ENCODE measurements around the gene CHRM3.
"Not testable (repeated sequence)": the region's sequence is repeated elsewhere in the genome, so short reads cannot be mapped to it uniquely, and the experiment has no call there.

Gene CHRM3

DNA sequence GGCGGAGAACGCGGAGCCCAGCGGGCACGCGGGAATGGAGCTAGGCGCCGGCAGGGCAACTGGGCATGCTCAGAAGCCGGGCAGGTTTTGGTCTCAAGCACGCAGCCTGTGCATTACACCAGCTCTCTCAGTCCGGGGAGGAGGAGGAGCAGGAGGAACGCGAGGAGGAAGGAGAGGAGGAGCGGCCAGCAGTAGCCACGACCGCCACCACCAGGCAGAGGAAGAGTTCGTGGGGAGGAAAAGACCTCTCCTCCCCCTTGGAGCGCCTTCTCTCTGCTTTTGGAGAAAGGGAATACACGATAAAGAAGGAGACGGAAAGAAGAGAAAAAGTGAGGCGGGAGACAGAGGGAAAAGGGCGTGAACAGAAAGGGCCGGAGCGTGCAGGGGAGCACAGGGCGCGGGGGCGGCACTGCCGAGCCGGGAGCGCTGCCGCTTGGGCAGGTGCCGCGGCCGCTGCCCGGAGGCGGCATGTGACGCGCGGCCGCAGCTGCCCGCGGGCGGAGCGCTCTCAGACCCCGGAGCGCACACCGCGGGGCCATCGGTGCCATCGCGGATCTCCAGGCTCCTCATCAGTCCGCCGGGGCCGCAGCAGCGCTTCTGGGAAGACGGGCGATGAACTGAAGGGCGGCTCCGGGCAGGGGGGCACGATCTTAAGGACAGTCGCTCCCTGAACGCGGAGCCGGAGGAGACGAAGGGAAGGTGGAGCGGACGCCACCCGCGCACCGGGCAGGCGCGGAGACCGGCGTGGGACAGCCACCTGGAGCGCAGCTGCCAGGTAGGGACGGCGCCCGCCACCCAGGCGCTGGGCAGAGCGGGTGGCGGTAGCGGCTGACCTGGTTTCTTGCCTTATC lies at the start of gene CHRM3:
CHRM3 (plus strand) TSS at position 116 of the 851 bp plus-strand sequence. CDS start 520,884 bp downstream, outside the sequence.
- no peak for DNase-seq

DNA sequence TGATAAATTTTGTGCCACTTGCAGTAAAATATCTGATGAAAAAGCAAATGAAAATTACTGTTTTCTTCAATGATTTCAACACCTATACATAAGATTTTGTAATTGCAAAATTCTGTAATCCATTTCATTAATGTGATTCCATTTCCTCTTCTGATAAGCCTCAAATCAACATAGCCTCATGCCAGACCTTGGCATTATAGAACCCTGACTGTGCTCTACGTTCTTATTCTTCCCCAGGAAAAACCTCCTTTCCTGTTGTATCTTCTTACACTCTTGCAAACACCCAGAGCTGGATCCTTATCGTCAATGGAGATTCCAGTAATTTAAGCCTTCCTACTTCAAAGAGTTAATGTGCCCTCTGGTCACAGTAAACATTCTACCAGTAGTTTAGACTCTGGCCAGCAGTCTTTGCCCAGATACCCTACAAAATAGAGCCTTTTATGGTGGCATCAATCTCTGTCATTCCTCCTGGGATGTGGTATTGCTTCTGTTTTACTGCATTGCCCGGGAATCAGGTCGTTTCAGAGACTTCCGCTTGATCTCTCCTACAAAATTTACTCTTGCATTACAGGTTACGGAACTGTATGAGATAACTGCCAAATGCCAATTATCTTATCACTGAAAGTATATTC lies 48.5 kb upstream of the CHRM3 start:
- DNase-seq, result no peak

DNA sequence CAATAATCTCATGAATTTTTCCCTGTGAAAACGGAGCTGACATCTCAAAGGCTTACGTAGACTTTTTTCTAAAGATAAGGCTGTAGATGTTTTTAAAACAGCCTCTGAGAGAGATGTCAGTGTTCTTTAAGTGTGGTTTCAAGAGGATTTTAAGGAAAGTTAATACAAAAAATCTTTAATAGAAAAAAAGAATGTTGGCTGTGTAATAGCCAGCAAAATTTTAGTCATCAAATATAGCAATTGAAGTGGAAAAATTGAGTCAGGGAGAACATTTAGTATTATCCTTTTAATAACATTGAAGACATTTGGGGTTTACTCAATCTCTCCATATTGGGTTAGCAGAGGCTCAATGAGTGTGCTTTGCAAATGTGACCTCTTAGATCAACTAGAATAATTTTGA lies 38.6 kb upstream of the CHRM3 start:
- DNase-seq, result no peak

DNA sequence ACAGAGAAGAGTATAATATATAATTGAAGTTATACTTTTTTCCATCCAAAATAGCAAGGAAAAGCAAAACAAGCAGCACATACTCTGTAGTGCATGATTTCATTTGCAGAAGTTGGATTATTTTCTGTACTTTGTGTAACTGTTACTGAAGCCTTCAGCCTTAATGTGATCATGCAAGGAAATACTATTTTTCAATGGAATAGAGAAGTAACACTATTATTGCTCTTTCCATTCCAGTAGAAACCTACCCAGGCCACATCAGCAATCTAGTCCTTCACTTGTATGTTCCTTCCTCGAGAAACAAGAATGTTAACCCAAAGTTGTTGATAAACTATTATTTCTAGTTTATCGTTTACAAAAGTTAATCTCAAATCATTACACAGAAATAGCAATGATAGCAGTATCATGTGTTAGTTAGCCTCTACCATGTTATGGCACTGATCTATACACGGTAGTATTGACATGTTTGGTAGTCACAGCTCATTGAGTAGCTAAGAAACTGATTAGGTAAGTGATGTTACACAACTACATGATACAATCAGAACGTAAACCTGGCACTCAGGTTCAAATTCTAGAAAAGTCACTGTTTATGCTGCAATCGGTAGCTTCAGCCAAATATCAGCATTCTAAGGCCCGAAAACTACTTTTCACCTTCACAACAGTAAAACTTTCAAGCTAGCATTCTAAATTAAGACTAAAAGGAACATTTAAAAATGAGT lies 37.6 kb upstream of the CHRM3 start:
- no peak for DNase-seq

DNA sequence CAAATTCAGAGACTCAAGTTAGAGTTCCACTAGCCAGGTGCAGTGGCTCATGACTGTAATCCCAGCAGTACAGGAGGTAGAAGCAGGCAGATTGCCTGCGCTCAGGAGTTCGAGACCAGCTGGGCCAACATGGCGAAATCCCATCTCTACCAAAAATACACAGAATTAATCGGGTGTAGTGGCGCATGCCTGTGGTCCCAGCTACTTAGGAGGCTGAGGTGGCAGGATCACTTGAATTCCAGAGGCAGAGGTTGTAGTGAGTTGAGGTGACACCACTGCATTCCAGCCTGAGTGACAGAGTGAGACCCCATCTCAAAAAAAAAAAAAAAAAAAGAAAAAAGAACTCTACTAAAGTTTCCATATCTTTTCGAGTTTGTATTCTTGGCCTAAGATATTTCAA lies 36.7 kb upstream of the CHRM3 start:
- DNase-seq, result no peak

DNA sequence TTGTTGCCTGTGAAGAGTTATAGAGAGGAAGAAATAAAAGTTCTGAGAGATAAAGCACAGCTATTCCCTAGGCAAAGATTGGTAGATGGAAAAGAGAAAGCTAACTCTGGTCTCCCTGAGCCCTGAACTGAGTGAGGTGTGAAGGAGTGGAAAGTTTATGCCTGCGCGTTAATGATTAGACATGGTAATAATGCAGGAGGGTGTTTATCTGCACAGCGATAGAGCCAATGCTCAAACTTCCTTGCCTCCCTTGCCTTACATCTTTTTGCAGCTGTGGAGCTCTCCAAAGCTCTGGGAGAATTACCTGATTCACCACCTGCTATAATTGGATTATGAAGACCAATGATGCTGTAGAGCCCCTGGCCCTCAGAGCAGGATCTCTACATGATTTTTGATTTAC lies 32.8 kb upstream of the CHRM3 start:
- DNase-seq, result no peak

DNA sequence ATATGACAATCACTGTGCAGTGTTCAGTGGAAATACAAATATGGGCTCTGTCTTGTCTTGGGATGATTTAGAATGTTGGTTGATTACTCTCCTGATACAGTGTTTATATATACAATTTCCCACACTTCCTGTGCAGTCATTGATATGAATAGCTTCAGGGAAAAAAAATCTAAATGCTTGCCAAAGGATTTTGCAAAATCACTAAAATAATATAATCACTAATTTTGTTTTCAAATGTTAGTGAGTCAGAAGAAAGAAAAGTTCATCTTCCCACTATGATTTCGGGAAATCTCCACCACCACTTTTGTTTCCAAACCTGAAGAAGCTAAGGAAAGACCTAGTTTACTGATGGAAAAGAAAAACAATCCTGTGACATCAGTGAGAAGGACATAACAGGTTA lies 32.1 kb upstream of the CHRM3 start:
- DNase-seq, result no peak

DNA sequence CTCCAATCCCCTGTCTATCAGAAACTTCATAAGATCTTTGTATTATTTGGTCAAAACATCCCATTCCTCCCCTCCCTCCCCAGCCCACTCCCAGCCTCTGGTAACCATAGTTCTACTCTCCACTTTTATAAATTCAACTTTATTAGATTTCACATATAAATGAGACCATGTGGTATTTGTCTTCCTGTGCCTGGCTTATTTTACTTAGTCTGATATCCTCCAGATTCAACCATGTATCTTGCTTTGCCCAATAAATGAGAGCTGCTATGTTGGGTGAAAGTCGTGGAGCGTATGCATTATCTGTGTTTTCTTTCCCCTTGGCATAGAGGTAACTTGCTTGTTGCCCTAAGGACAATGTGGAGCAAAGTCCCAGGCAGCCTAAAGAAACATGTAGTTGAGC lies 28.5 kb upstream of the CHRM3 start:
- DNase-seq, result no peak

DNA sequence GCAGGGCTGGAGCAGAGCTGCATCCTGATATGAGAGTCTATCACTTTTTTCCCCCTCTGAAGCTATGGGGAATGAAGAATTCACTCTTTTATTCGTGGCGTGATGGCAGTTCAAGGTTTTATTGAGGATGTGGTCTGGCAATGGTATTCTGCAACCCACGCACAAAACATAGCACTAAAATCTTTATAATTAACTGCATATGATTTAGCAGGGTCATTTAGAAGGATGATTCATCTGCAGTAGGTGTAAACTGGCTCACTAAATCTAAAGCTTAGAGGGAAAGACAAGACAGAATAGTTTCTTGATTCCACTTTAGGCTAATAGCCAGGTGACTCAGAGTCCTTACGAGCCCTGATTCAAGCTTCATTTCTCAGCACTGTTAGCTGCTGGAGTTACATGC lies 25.0 kb upstream of the CHRM3 start:
- no peak for DNase-seq

DNA sequence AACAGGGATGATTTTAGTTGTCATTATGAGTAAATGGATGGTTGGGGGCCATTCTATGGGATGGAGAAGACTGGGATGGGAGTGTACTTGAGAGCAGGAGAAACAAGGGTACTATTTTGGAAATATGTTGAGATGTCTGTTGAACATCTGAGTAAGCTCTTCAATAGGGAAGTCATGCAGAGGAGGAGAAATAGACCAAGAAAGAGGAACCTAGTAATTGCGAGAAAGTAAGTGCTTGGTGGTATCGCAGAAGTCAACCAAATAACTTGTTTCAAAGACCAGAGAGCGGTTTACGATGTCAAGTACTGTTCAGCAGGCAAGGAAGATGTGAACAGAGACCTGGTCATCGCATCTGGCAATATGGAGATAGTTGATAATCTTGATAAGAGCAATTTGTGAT lies 22.4 kb upstream of the CHRM3 start:
- DNase-seq, result no peak

DNA sequence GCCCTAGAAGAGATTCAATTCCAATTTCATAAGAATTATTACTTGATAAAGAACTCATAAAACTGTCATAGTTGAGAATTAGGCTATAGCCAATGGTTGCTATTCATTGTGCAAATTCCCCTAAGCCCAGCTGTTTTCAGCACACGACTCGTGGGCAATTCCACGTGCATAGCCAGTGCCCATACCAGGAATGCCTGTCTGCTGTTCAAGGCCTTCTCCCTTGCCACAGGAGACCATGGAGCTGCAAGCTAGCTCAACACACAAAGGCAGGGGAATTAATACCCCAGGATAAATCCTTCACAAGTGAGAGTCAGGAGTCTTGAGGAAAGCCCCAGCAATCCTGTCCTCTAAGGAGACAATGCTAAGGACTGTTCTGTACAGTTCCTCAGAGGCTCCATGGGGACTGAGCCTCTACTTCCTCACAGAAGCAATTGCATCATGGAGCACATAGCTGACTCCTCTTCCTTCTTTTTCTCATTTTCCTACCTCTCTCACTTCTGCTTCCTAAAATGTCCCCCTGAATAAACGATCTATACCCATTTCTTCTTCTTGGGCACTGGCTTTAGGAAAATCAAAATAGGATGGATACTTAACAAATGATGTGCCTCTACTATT lies 19.1 kb upstream of the CHRM3 start:
- DNase-seq, result no peak

DNA sequence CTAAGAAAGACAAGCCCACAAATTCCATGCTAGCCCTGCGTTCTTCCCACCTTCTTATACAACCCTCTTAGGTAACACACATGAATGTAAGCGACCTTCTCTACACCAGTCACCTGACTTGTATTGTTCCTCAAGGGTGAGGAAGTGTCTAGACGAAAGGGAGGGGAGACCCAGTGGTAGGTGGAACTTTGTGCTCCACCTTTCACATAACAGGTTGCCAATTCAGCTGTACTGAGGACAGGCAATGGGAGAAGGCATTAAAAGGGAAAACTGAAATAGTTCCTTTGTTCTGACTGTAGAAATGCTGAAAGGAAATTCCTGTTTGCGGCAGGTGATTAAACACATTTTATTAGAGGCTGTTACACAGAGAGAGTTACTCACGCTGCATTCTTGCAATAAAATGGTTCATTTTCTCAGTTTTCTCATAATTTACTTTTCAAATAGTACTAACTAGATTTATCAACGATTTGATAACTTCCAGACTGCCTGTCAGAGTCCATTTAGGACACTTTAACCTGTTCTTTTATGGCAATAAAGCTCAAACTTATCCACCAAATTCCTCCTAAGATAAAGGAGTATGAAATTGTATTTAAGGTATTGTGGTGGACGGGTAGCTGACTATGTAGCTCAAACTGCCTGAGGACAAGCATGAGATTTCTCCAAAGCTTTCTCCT lies 17.8 kb upstream of the CHRM3 start:
- no peak for DNase-seq

DNA sequence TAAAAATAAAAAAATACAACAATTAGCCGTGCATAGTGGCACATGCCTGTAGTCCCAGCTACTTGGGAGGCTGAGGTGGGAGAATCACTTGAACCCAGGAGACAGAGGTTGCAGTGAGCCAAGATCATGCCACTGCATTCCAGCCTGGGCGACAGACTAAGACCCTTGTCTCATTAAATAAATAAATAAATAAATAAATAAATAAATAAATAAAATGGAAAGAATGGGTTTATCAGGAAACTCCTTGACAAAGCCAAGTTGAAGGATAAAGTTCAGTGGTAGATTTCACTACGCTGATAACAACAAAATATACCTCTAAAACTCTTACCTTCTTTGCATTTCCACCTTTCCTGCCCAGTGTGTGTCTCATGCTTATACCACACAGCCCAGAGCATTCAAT lies 15.5 kb upstream of the CHRM3 start:
- not testable (repeated sequence) for DNase-seq

DNA sequence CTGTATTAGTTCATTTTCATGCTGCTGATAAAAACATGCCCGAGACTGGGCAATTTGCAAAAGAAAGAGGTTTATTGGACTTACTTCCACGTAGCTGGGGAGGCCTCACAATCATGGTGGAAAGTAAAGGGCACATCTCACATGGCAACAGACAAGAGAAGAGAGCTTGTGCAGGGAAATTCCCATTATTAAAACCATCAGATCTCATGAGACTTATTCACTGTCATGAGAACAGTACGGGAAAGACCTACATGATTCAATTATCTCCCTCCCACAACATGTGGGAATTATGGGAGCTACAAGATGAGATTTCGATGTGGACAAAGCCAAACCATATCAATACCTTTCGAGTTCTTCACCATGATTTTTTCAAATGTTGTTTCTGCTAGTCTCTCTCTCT lies 3.7 kb upstream of the CHRM3 start:
- DNase-seq, result no peak

DNA sequence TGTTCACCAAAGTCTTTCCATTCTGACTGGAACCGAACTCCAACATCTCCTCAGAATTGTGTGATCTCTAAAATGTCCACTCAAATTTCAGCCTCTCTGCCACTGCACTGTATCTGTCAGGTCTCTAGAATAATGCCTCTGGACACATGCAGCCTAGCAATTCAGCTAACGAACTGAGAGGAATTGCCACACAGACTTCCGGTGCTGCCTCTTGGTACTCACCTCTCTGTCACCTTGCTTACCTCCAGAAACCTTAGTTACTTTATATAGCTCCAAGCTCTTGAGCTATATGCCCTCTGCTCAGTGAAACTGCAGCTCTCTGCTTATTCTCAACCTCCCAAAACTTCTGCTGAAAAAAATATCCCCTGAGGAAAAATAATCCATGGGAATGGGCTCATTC lies 2.7 kb upstream of the CHRM3 start:
- no peak for DNase-seq

DNA sequence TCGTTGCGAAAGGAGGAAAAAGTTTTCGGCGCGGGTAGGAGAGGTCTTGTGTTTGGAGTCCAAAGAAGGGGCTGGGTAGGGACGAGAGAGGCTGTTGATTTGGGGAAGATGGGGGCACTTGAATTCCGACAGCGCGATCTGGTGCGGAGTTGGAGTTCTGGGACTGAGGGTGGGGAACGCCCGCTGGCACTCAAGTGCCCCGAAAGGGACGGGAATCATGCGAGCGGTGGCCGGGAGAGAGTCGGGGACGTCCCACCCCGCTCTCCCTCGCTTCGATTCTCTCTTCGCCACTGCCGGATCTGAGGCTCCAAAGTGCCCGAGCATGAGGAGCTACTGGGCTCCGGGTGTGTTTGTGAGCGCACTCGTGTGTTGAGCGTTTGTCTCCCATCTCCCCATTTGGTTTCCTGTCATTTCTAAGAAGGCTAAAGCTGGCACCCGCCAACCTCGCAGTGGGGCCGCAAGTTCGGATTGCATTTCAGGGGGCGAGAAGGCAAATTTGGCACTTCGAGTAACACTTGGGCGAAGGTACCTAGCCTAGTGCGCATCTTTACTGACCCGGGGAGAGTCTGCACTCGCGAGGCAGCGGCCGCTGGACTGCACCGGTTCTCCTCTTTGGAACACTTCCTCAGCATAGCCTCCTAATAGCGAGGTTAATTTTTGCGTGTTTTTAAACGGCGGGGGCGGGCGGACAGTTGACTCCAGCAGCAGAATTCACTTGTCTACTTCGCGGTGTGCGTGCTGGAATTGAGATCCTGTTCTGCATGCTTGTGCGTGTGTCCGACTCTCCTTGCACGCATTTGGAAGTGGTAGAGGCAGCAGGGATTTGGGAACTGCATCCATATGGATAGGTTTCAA lies 1.2 kb downstream of the CHRM3 start:
- no peak for DNase-seq

DNA sequence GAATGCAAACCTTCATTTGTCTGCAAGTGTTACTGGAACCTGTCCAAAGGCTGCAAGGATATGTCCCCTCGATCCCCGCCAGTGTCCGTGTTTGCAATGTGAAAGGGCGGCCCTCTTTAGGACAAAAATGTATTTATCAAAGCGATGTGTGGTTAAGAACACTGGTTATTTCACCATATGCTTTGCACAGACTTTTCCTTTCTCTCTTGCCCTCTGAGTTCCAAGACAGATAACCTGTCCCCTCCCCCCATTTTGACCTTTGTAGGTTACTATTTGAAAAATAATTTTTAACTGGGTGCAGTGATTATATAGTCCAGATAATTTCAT lies 1.8 kb downstream of the CHRM3 start:
- no peak for DNase-seq

DNA sequence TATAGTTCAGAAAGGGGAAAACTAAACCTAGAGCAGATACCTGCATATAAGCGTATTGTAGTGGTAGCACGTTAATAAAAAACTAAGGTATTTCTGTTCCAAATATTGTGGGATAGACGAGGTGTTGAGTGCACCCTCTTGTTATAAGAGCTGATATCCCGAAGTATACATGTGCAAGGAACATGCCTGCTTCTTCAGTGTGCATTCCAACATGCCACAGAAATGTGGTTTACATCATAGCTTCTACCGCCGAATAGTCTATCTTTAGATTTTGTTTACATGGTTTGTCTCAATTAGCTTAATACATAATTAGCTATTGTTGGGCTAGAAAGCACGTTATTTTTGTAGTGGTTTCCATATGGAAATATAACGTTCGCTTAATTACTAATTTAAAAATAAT lies 2.2 kb downstream of the CHRM3 start:
- DNase-seq, result no peak

DNA sequence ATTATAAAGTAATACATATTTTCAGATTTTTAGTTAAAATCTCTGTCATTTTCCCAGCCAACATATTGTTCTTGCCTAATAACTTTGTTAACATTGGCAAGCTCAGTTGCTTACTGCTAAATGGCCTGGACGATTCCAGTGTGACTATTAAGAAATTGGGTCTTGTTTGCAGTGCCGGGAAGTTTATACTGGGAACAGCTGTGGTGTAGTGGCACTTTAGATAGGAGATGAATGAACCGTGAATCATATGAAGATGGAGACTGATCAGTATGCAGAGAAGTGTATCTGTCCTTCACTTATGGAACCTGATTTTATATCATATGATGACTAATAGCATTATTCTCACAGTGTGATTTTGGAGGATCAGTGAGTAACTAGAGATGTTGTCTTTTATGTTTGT lies 3.3 kb downstream of the CHRM3 start:
- DNase-seq, result no peak

DNA sequence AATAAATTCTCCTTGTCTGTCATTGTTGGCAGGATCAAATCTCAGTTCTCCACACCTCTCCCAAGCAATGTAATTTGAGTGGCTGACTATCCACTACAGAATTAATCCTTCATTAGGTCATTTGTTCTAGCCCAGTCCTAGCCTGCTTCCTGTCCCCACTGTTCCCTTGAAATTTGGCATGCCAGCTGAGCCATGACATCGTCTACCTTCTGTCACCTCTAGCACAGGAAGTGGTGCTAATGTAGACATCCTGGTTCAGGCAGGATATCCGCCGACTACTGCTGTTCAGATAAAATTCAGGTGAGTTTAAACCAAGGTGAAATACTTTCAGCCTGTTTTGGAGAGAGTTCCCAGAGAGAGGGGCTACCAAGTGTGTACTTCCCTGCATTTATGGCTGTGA lies 5.9 kb downstream of the CHRM3 start:
- no peak for DNase-seq

DNA sequence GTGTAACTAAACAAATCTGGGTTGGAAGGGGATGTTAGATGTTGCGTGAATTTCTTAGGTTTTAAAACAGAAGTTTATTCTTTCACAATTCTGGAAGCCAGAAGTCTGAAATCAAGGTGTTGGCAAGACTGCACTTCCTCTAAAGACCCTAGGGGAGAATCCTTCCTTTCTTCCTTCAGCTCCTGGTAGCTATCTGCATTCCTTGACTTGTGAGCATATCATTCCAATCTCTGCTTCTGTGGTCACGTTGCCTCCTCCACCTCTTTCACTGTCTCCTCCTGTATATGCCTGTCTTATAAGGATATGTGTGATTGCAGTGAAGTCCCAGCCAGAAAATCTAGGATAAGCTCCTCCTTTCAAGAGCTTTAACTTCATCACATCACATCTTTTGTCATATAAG lies 7.7 kb downstream of the CHRM3 start:
- no peak for DNase-seq

DNA sequence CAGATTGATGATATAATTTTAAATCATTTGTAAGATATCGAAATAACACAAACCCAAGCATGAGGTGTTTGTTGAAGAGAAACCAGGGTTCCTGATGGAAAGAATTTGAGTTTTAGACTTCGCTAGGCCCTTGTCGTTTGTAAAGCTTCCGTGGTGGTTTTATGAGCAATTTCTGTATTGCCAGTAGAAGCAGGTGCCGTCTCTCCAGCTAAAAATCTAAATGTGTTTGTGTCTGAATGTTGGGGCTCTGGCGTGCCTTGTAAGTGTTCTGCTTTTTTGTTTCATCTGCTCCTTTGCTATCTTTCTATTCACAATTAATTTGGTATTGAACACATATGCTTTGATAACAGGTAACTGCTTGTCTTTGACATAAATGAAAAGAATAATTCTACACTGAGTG lies 27.5 kb downstream of the CHRM3 start:
- DNase-seq, result no peak
